Ascending aorta (tissue), 2 donors: Measurements from ENCODE around the gene INAFM2. TPM values are rescaled to one million over a fixed set of nuclear protein-coding genes. Genes with fewer than 3 reads are reported as not detected.

ENCODE experiments used
- DNase-seq, 2 donors: peaks; one replicate each; pipeline ENCODE4 v3.0.0-alpha.2; 2019; ENCODE audit warnings: low spot score in 2 of 2
- H3K27ac ChIP-seq, 2 donors: fragments of 200-600 bp; sonication (generic); one replicate each; pipeline ENCODE4 v1.5.1; 2016 to 2017; ENCODE audit warnings: mild to moderate bottlenecking in 1 of 2
- H3K27me3 ChIP-seq: fragments of 200-600 bp; sonication (generic); one replicate; pipeline ENCODE4 v1.5.1; 2017
- H3K36me3 ChIP-seq, 2 donors: fragments of 200-600 bp; sonication (generic); one replicate each; pipeline ENCODE4 v1.5.1; 2016
- H3K4me1 ChIP-seq, 2 donors: fragments of 200-600 bp; sonication (generic); one replicate each; pipeline ENCODE4 v1.5.1; 2016 to 2017; ENCODE audit warnings: mild to moderate bottlenecking in 1 of 2
- H3K4me3 ChIP-seq, 2 donors: fragments of 200-600 bp; sonication (generic); one replicate each; pipeline ENCODE4 v1.5.1; 2016 to 2017; ENCODE audit warnings: mild to moderate bottlenecking in 1 of 2
- H3K9me3 ChIP-seq, 2 donors: fragments of 200-600 bp; sonication (generic); one replicate each; pipeline ENCODE4 v1.5.1; 2016
- CTCF ChIP-seq, 3 experiments: fragments of 200-600 bp in 2 of 3; fragments of 450-650 bp in 1 of 3; sonication (generic) in 2 of 3; IDR thresholded peaks; one replicate each; pipeline ENCODE4 v1.5.1; 2016 to 2019; ENCODE audit warnings: antibody characterized with exemption in 3 of 3, mild to moderate bottlenecking in 1 of 3, moderate library complexity in 1 of 3
- intact Hi-C: fragments of 100-400 bp; cut with DNase I; formaldehyde crosslinking; loops from one replicate; pipeline ENCODE4 v1.15.1; 2023
- total RNA-seq: library from RNA; depleted of rRNA; stranded (reverse); fragments of >200 nt; gene quantifications from one replicate; pipeline ENCODE4 v1.1.0, GENCODE V29; 2016

Gene INAFM2
- total RNA-seq, 1 donor from 2014 or later: 69.8 TPM

GRCh38 chr15:40293905-40294895 is 29.3 kb upstream of the INAFM2 start:
- Histone ChIP-seq H3K9me3 (no peaks in the 10 kb centered on the region), H3K27ac (no peak overlapping the region), H3K4me3 (no peak overlapping the region), H3K36me3 (no peaks in the 10 kb centered on the region), H3K4me1 (peaks cover 0 to 5% of the 10 kb centered on the region in 2 donors), H3K27me3 (no peaks in the 10 kb centered on the region)
- DNase-seq: no peak
- TF ChIP-seq CTCF (IDR thresholded peaks at IDR 0.05): no peak
- intact Hi-C loops: no loop called here

GRCh38 chr15:40295297-40295696 is 28.2 kb upstream of the INAFM2 start:
- TF ChIP-seq CTCF (IDR thresholded peaks at IDR 0.05): no peak
- no peak overlapping the region for H3K27ac ChIP-seq
- no peaks in the 10 kb centered on the region for H3K9me3 ChIP-seq
- H3K27me3 ChIP-seq: no peaks in the 10 kb centered on the region
- H3K36me3 ChIP-seq: no peaks in the 10 kb centered on the region
- intact Hi-C loops: no loop called here
- no peak for DNase-seq
- H3K4me1 ChIP-seq: peaks cover 0 to 5% of the 10 kb centered on the region in 2 donors
- H3K4me3 ChIP-seq: no peak overlapping the region

GRCh38 chr15:40295877-40296560 is 27.5 kb upstream of the INAFM2 start:
- intact Hi-C loops: no loop called here
- H3K27me3 ChIP-seq: no peaks in the 10 kb centered on the region

GRCh38 chr15:40296561-40297230 is 26.8 kb upstream of the INAFM2 start:
- H3K4me3 ChIP-seq: no peak overlapping the region
- intact Hi-C loops: no loop called here
- no peak for DNase-seq
- H3K27me3 ChIP-seq: no peaks in the 10 kb centered on the region
- no peaks in the 10 kb centered on the region for H3K4me1 ChIP-seq
- no peak overlapping the region for H3K27ac ChIP-seq
- H3K9me3 ChIP-seq: no peaks in the 10 kb centered on the region
- no peaks in the 10 kb centered on the region for H3K36me3 ChIP-seq
- no peak for TF ChIP-seq CTCF (IDR thresholded peaks at IDR 0.05)

More at GRCh38 chr15:40295877-40296560, 27.5 kb upstream of the INAFM2 start:
- DNase-seq: no peak
- Histone ChIP-seq H3K27ac (no peak overlapping the region), H3K4me3 (no peak overlapping the region), H3K9me3 (no peaks in the 10 kb centered on the region), H3K36me3 (no peaks in the 10 kb centered on the region), H3K4me1 (peaks cover 0 to 4% of the 10 kb centered on the region in 2 donors)
- no peak for TF ChIP-seq CTCF (IDR thresholded peaks at IDR 0.05)

GRCh38 chr15:40297356-40297755 is 26.1 kb upstream of the INAFM2 start:
- Histone ChIP-seq H3K27ac (no peak overlapping the region), H3K36me3 (no peaks in the 10 kb centered on the region), H3K27me3 (no peaks in the 10 kb centered on the region), H3K9me3 (no peaks in the 10 kb centered on the region), H3K4me1 (no peaks in the 10 kb centered on the region), H3K4me3 (no peak overlapping the region)
- DNase-seq: no peak
- intact Hi-C loops: no loop called here
- TF ChIP-seq CTCF (IDR thresholded peaks at IDR 0.05): no peak
